ENCODE data around the gene RGL1.

DNA sequence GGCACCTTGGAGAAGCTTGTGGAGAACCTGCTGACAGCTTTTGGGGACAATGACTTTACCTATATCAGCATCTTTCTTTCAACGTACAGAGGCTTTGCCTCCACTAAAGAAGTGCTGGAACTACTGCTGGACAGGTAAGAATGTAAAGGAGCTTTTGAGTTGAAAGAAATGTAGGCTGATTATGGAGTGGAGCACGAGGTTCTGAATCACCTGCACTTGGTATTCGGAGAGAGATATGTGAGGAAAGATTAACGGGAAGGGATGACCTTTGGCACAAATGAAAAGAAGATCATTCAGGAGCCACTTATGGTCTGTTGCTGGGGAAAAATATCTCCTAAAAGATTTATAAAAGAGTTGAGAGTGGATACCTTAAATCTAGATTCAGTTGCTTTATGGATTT, 42.7 kb downstream of the RGL1 start:
- no peak for TF ChIP-seq EP300 (IDR thresholded peaks at IDR 0.05)
- no peak for TF ChIP-seq POLR2A (IDR thresholded peaks at IDR 0.05)
